IgD-negative memory B cell (primary cell): ENCODE measurements around the gene NUP54. TPM values are rescaled to one million over a fixed set of nuclear protein-coding genes. Genes with fewer than 3 reads are reported as not detected.

Experiments
- H3K27ac Mint-ChIP-seq, 3 donors: one replicate each; pipeline ENCODE4 v1.8.0; 2020 to 2022; ENCODE audit warnings: mild to moderate bottlenecking in 3 of 3, mixed read lengths in 3 of 3, moderate library complexity in 1 of 3
- H3K27me3 Mint-ChIP-seq: one replicate; pipeline ENCODE4 v1.8.0; 2021; ENCODE audit warnings: mixed read lengths
- H3K36me3 Mint-ChIP-seq: one replicate; pipeline ENCODE4 v1.8.0; 2020; ENCODE audit warnings: mild to moderate bottlenecking, mixed read lengths
- H3K4me1 Mint-ChIP-seq, 3 donors: one replicate each; pipeline ENCODE4 v1.8.0; 2020 to 2022; ENCODE audit warnings: mixed read lengths in 3 of 3, mild to moderate bottlenecking in 1 of 3
- H3K4me3 Mint-ChIP-seq, 4 donors: one replicate each; pipeline ENCODE4 v1.8.0; 2020 to 2022; ENCODE audit warnings: mild to moderate bottlenecking in 4 of 4, mixed read lengths in 4 of 4, moderate library complexity in 3 of 4
- H3K9me3 Mint-ChIP-seq, 3 donors: one replicate each; pipeline ENCODE4 v1.8.0; 2020 to 2021; ENCODE audit warnings: mixed read lengths in 3 of 3, mild to moderate bottlenecking in 1 of 3
- polyA plus RNA-seq: library from polyadenylated mRNA; unstranded; fragments of 300-500 nt; fragmentation: Illumina TruSeq; gene quantifications from one replicate; pipeline ENCODE4 v1.2.3, GENCODE V29; 2021

Gene NUP54
- polyA plus RNA-seq, 1 donor from 2014 or later: 34.8 TPM

GRCh38 chr4:76072760-76073159 lies 75.4 kb downstream of the NUP54 start:
- no peaks in the 10 kb centered on the region for H3K9me3 Mint-ChIP-seq
- H3K4me3 Mint-ChIP-seq: no peak overlapping the region
- H3K4me1 Mint-ChIP-seq: no peaks in the 10 kb centered on the region
- H3K36me3 Mint-ChIP-seq: no peaks in the 10 kb centered on the region
- no peaks in the 10 kb centered on the region for H3K27me3 Mint-ChIP-seq
- no peak overlapping the region for H3K27ac Mint-ChIP-seq

GRCh38 chr4:76067652-76068286 lies 80.4 kb downstream of the NUP54 start:
- Mint-ChIP-seq H3K27ac (no peak overlapping the region), H3K9me3 (no peaks in the 10 kb centered on the region), H3K4me3 (no peak overlapping the region), H3K4me1 (peaks cover 0 to 4% (median 2%) of the 10 kb centered on the region in 3 donors), H3K27me3 (no peaks in the 10 kb centered on the region), H3K36me3 (no peaks in the 10 kb centered on the region)

- H3K36me3 Mint-ChIP-seq: no peaks in the 10 kb centered on the region
- H3K4me1 Mint-ChIP-seq: peaks cover 7 to 10% (median 9%) of the 10 kb centered on the region in 3 donors
- H3K27ac Mint-ChIP-seq: no peak overlapping the region
- no peak overlapping the region for H3K4me3 Mint-ChIP-seq
- no peaks in the 10 kb centered on the region for H3K27me3 Mint-ChIP-seq
- no peaks in the 10 kb centered on the region for H3K9me3 Mint-ChIP-seq
Measured at GRCh38 chr4:76066546-76066945, 81.7 kb downstream of the NUP54 start.

Other genes with a start within 250 kb of the NUP54 start
- not detected for gene PPEF2, start 245.9 kb downstream of the NUP54 start, polyA plus RNA-seq
- 111 TPM for gene NAAA, start 207.4 kb downstream of the NUP54 start, polyA plus RNA-seq
- gene SDAD1, start 157.5 kb downstream of the NUP54 start, polyA plus RNA-seq: 72.3 TPM
- gene CXCL9, start 140.9 kb downstream of the NUP54 start, polyA plus RNA-seq: not detected
- gene CXCL10, start 124.9 kb downstream of the NUP54 start, polyA plus RNA-seq: 0.58 TPM
- gene CXCL11, start 112.3 kb downstream of the NUP54 start, polyA plus RNA-seq: not detected
- gene ART3, start 73.7 kb downstream of the NUP54 start, polyA plus RNA-seq: not detected
- 12.2 TPM for gene SCARB2, start 65.4 kb upstream of the NUP54 start, polyA plus RNA-seq
- not detected for gene FAM47E, start 103.3 kb upstream of the NUP54 start, polyA plus RNA-seq
- gene STBD1, start 158.3 kb upstream of the NUP54 start, polyA plus RNA-seq: not detected